ENCODE data around the gene IFNAR1.

IFNAR1 gene

DNA sequence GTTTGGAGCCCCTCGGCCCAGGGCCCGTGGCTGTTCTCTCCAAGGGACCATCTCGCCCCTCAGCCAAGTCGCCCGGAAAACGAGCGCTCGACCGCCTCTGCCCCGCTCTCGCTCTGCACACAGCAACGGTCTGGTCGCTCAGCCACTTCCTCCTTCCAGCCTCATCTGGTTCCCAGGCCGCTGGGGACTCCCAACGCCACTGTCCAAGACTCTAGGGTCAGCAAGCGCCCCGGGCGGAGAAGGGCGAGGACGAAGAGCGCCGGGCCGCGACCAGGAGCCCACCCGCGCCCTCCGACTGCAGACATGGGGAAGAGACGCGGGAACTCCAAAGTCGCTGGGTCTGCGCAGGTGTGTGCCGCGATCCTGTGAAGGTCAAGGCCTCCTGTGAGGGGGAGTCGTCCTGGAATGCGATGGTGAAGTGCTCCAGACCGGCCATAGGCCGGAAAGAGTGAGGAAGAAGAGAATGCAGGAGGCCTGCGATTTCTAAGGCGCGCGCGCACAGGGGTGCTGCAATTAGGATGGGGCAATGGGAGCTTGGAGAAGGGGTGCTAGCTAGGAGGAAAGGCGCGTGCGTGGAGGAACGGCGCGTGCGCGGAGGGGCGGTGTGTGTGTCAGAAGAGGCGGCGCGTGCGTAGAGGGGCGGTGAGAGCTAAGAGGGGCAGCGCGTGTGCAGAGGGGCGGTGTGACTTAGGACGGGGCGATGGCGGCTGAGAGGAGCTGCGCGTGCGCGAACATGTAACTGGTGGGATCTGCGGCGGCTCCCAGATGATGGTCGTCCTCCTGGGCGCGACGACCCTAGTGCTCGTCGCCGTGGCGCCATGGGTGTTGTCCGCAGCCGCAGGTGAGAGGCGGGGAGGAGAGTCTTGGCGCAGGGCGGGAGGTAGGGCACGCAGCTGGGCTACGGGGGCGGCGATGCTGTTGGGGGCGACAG is at the start of gene IFNAR1:
IFNAR1 (plus strand) TSS at position 680 of the 931 bp plus-strand sequence; CDS start at position 766, 86 bp downstream.
- DNase-seq, result peak; percentile 96

DNA sequence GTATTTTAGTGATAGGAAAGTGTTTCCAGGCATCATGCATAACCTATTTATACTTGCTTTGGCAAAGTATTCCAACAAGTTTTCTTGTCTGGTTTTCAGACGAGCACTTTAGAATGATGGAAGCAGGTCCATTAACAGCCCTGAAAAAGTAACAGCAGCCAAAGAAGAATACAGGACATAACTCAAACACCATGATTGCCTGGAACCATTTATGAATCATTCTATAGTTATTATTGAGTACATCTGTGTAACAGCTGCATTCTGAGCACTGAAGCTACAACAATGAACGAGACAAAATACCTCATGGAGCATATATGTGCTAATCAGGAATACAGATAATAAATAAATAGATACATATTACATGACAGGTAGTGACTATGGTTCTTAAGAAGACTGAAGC is 46.0 kb upstream of the IFNAR1 start:
- DNase-seq, result peak; percentile 36

DNA sequence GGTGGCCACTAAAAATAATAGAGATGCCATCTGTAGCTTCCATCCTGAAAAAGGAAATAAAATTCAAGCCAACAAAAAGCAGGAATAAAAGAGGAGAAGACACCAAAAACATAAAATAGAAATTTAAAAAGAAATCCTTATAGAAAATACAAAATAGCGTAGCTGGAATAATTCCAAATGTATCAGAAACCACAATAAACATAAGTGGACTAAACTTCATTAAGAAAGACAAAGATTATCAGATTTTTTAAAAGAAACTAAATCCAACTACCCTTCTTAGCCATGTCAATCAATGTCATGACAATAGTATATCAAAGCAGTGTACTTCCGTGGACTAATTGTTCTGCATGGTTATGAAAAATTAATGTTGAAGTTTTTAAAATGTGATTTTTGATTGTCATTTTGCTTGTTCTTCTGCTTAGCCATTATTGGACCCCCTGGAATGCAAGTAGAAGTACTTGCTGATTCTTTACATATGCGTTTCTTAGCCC is 45.4 kb upstream of the IFNAR1 start:
- no peak for DNase-seq

- DNase-seq, result no peak
Observed at GRCh38 chr21:33281096-33281652, 43.6 kb upstream of the IFNAR1 start.

- no peak for DNase-seq
Observed at GRCh38 chr21:33283203-33283602, 41.6 kb upstream of the IFNAR1 start.

DNA sequence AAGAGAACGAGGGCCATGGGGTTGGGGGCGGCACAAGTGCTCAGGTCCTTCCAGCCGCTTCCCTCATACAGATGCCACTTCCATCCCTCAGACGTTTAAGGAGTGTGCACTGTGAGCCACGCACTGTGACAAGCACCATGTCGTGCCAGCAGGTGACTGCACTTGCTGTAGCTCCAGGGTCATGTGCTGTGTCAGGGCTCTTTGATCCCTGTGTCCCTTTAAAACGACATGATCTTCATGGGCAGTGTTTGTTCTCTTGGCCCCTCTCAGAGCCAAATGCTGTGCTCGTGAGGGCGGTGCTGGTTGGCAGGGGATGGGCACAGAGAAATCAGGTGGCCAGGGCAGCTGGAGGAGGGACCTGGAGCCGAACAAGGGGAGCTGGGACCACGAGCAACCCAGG is 38.7 kb upstream of the IFNAR1 start:
- DNase-seq, result no peak

DNA sequence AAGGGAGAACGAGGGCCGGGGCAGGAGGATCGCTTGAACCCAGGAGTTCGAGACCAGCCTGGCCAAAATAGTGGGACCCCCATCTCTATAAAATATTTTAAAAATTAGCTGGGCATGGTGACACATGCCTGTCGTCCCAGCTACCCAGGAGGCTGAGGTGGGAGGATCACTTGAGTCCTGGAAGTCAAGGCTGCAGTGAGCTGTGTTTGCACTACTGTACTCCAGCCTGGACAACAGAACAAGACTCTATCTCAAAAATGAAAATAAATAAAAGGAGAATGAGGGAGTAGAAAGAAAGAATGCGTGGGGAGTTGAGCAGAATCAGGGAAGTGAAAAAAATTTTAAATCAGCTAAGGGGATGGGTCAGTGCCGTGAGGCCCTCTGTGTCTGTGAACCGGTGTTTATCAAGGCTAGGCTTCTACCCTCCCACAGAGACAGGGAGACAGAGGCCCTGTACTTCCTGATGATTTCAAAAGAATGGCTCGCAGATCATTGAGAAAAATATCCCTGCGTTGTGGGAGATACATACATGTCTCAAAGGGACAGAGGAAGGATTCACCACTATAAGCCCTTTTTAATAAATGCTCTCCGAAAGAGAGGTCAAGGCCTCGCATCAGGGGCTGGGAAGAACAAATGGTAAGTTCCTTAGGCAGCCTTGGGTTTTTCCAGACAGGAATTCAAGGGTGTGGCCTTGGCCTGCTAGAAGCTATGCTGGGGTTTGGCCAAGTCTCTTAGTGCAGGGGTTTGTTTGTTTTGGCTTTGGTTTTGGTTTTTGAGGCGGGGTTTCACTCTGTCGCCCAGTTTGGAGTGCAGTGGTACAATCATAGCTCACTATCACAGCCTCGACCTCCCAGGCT is 37.9 kb upstream of the IFNAR1 start:
- DNase-seq, result peak; percentile 47

GRCh38 chr21:33289199-33289819 is 35.5 kb upstream of the IFNAR1 start:
- peak; percentile 58 for DNase-seq

DNA sequence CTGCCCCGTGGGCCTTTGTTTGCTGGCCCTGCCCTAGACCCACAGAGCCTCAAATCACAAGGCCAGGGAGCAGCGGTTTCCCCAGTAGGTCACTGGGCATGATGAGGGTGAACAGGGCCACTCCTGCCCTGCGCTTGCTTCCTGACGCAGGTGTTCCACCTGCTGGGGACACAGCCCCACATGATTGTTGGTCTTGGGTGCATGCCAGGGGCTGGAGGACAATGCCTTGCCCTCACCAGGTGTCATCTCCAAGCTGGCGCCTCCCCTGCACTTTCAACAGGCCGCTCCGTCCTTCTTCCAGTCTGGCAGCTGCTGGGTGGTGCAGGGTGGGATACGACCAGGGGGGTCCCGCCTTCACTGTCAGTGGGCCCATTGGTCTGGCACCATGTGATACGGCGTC is 34.3 kb upstream of the IFNAR1 start:
- no peak for DNase-seq

- no peak for DNase-seq
Observed at GRCh38 chr21:33291686-33292085, 33.1 kb upstream of the IFNAR1 start.

DNA sequence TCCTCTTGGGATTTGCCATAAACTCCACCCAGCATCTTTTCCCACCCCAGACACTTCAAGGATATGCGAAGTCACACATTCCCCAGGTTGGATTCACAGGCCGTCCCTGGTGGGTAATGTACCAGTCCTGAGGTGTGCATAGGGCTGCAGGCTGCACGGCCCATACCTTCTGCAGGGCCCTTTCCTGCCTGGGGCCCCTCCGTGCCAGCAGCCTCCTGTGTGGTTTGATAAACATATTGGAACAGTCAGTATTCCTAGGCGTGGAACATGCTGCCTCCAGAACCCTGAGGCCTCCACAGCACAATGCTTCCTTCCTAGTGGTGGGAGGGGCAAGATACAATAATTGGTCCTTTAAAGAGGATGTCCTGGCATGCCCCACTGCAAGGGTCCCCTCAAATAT is 32.0 kb upstream of the IFNAR1 start:
- no peak for DNase-seq

DNA sequence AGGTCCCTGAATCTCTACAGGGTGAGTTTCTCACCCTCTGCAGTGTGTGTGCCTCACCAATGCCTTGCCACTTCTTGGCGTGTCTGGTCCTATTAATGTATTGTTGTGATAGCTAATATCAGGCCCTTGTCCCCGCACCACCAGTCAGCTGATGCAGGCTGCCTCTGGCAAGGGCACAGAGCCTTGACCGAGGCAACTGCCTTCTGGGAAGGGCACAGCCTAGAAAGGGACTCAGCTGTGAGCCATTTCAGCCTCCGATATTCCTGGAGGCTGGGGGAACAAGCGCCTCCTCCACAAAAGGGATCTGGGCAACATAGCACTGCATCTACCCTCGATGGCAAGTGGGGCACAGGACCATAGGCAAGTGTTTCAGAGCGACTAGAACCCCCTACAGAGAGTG is 31.6 kb upstream of the IFNAR1 start:
- DNase-seq, result no peak

GRCh38 chr21:33293811-33294216 is 31.0 kb upstream of the IFNAR1 start:
- no peak for DNase-seq

- DNase-seq, result no peak
Observed at GRCh38 chr21:33296156-33296555, 28.6 kb upstream of the IFNAR1 start.

DNA sequence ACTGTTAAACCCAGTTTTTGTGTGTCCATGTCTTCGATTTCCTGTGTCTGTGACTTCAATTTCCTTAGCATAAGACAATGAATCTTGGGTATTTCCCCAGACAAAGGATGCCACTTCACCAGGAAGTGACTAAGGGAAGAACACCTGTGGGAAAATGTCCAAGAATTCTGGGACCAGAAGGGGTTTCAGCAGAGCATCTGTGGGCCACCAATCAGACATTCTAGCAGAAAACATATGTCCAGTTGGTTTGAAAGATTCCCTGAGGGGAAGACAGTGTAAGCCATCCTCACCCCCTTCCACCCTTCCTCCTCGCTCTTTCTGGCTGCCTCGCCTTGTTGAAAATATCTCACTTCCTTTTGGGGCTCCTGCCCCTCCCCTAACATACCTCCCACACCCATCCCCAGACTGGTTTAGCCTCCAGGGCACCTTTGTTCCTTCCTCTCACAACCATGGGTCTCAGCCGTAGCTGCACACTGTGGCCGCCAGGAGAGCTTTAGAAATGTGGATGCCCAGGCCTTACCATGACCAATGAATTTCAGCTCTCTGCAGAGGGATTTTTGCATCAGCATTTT is 25.5 kb upstream of the IFNAR1 start:
- no peak for DNase-seq

- no peak for DNase-seq
Observed at GRCh38 chr21:33300701-33301631, 23.8 kb upstream of the IFNAR1 start.

- DNase-seq, result no peak
Observed at GRCh38 chr21:33301632-33302002, 23.2 kb upstream of the IFNAR1 start.

GRCh38 chr21:33302055-33302454 is 22.7 kb upstream of the IFNAR1 start:
- no peak for DNase-seq

- DNase-seq, result no peak
Observed at GRCh38 chr21:33302796-33303195, 22.0 kb upstream of the IFNAR1 start.

DNA sequence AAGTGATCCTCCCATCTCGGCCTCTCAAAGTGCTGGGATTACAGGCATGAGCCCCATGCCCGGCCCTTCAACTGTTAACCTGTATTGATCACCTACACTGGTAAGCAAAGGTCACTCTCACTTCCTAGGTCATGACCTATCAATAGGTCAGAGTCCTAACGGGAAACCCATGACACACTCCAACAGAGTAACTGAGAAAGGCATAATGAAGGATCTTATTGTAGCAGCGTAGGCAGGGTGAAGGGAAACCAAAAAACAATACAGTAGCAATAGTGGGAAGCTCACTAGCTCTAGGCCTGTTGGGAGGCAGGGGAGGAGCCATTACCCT is 19.5 kb upstream of the IFNAR1 start:
- no peak for DNase-seq

GRCh38 chr21:33305938-33306337 is 18.8 kb upstream of the IFNAR1 start:
- DNase-seq, result no peak
